CD8-positive, alpha-beta memory T cell (primary cell): ENCODE results near the gene SFI1. TPM values are rescaled to one million over a fixed set of nuclear protein-coding genes. Genes with fewer than 3 reads are reported as not detected.
A peak's percentile ranks its signal among the peaks of the same experiment; 100 is the strongest.
"Not testable (repeated sequence)": the region's sequence is repeated elsewhere in the genome, so short reads cannot be mapped to it uniquely, and the experiment has no call there.

Source experiments
- CTCF ChIA-PET: fragments of 350-600 bp; sonication (Branson Sonifier 250); formaldehyde crosslinking; loops from one replicate; lab custom pipeline; 2021; ENCODE audit warnings: antibody characterized with exemption; lab: Charles Lee
- POLR2A ChIA-PET: fragments of 350-600 bp; sonication (Branson Sonifier 250); formaldehyde crosslinking; loops from one replicate; lab custom pipeline; 2021; ENCODE audit warnings: antibody characterized with exemption; lab: Charles Lee
- DNase-seq, 5 donors: peaks; one replicate each; pipeline versions ENCODE4 v3.0.0 to v3.0.0-alpha.2; 2020 to 2022; ENCODE audit warnings: mixed read lengths in 1 of 5
- H3K27ac ChIP-seq: one replicate; pipeline ENCODE4 v1.7.0; 2013; ENCODE audit warnings: low read depth, mild to moderate bottlenecking, low read length, moderate library complexity
- H3K27me3 ChIP-seq: 2 replicates; pipeline ENCODE4 v1.7.0; 2013; ENCODE audit warnings: low read length, mild to moderate bottlenecking; ENCODE audit not compliant: insufficient read depth, poor library complexity, severe bottlenecking
- H3K36me3 ChIP-seq: 2 replicates; pipeline ENCODE4 v1.7.0; 2013; ENCODE audit warnings: mild to moderate bottlenecking, low read length, moderate library complexity; ENCODE audit not compliant: insufficient read depth
- H3K4me1 ChIP-seq: 2 replicates; pipeline ENCODE4 v1.7.0; 2013; ENCODE audit warnings: mild to moderate bottlenecking, low read length, moderate library complexity; ENCODE audit not compliant: insufficient read depth
- H3K4me3 ChIP-seq: 2 replicates; pipeline ENCODE4 v1.7.0; 2013; ENCODE audit warnings: mild to moderate bottlenecking, low read length
- H3K9me3 ChIP-seq: 2 replicates; pipeline ENCODE4 v1.7.0; 2013; ENCODE audit warnings: mild to moderate bottlenecking, low read length
- H3K27ac Mint-ChIP-seq, 8 donors: one replicate each; pipeline ENCODE4 v1.8.0; 2020 to 2021; ENCODE audit warnings: mixed read lengths in 8 of 8, mild to moderate bottlenecking in 6 of 8, inconsistent platforms in 3 of 8, moderate library complexity in 3 of 8
- H3K27me3 Mint-ChIP-seq, 2 donors: one replicate each; pipeline ENCODE4 v1.8.0; 2020 to 2021; ENCODE audit warnings: mixed read lengths in 2 of 2, mild to moderate bottlenecking in 1 of 2, moderate library complexity in 1 of 2
- H3K36me3 Mint-ChIP-seq, 3 donors: one replicate each; pipeline ENCODE4 v1.8.0; 2020 to 2021; ENCODE audit warnings: mixed read lengths in 3 of 3, inconsistent platforms in 1 of 3, mild to moderate bottlenecking in 1 of 3
- H3K4me1 Mint-ChIP-seq, 3 donors: one replicate each; pipeline ENCODE4 v1.8.0; 2020 to 2021; ENCODE audit warnings: mixed read lengths in 3 of 3, inconsistent platforms in 1 of 3, mild to moderate bottlenecking in 1 of 3
- H3K4me3 Mint-ChIP-seq, 7 donors: one replicate each; pipeline ENCODE4 v1.8.0; 2020 to 2021; ENCODE audit warnings: mixed read lengths in 7 of 7, mild to moderate bottlenecking in 6 of 7, moderate library complexity in 4 of 7, inconsistent platforms in 2 of 7
- H3K9me3 Mint-ChIP-seq, 5 donors: one replicate each; pipeline ENCODE4 v1.8.0; 2020 to 2022; ENCODE audit warnings: mixed read lengths in 5 of 5, mild to moderate bottlenecking in 3 of 5, moderate library complexity in 2 of 5, inconsistent platforms in 1 of 5
- polyA plus RNA-seq: library from polyadenylated mRNA; unstranded; fragments of 300-500 nt; fragmentation: Illumina TruSeq; gene quantifications from one replicate; pipeline ENCODE4 v1.2.3, GENCODE V29; 2021
- total RNA-seq, 2 experiments: library from RNA; stranded (reverse); gene quantifications; one replicate each; pipeline ENCODE4 v1.2.3, GENCODE V29; 2021

Gene SFI1
- total and polyA plus RNA-seq, 3 experiments from 2014 or later = 34.8 to 129 (median 119) TPM

GRCh38 chr22:31550871-31551370 is 54.6 kb downstream of the SFI1 start:
- no peaks in the 10 kb centered on the region for H3K27me3 Mint-ChIP-seq
- H3K4me1 Mint-ChIP-seq = peaks cover 17 to 24% (median 22%) of the 10 kb centered on the region in 3 donors
- no peak overlapping the region for H3K4me3 Mint-ChIP-seq
- H3K9me3 Mint-ChIP-seq = no peaks in the 10 kb centered on the region
- peaks cover 18% of the 10 kb centered on the region for H3K36me3 ChIP-seq
- no peak for DNase-seq
- H3K27ac Mint-ChIP-seq = peak overlapping the region in 4 of 8 donors; percentile 13 to 74 (median 60)
- no peaks in the 10 kb centered on the region for H3K4me1 ChIP-seq
- ChIA-PET CTCF (interaction anchor here (1.4 kb wide), 1 partner anchor 83 kb away, joined by 4 read pairs; no protein-coding TSS in a partner anchor), POLR2A (no interaction called here)
- H3K9me3 ChIP-seq = no peaks in the 10 kb centered on the region
- no peak overlapping the region for H3K27ac ChIP-seq
- H3K36me3 Mint-ChIP-seq = peaks cover 0 to 75% (median 14%) of the 10 kb centered on the region in 3 donors
- H3K4me3 ChIP-seq = no peak overlapping the region
- H3K27me3 ChIP-seq = no peaks in the 10 kb centered on the region

DNA sequence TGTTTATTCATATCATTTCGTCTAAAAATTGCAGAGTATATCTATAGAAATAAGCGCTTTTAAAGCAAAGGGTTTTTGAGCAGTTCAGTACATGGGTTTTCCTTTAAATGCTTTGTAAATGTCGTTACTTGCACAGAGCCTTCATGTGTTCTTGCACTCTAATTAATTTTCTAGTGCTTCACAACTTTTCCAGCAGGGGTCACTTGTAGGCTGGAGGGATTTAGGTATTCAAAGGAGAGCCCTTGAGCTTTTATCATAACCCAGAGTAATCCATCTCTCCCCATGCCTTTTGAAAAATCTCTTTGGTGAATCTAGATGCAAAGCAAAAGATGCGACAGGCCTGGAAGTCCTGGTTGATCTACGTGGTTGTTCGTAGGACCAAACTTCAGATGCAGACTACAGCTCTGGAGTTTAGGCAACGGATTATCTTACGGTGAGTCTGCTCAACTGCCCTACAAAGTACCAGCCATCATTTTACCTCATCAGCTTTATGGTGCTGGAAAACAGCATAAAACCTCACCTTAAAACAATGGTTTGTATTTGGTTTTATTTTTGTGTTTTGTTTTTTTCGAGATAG is 60.4 kb downstream of the SFI1 start:
- Mint-ChIP-seq H3K36me3 (peaks cover 0 to 70% (median 14%) of the 10 kb centered on the region in 3 donors), H3K4me1 (peaks cover 14 to 22% (median 19%) of the 10 kb centered on the region in 3 donors), H3K4me3 (no peak overlapping the region), H3K27ac (peak overlapping the region in 5 of 8 donors; percentile 23 to 68 (median 33)), H3K9me3 (no peaks in the 10 kb centered on the region), H3K27me3 (no peaks in the 10 kb centered on the region)
- no peak overlapping the region for H3K27ac ChIP-seq
- DNase-seq = peak in 2 of 5 donors; percentile 13 to 14
- peaks cover 11% of the 10 kb centered on the region for H3K36me3 ChIP-seq
- H3K4me3 ChIP-seq = no peak overlapping the region
- no peaks in the 10 kb centered on the region for H3K27me3 ChIP-seq
- no peaks in the 10 kb centered on the region for H3K4me1 ChIP-seq
- ChIA-PET POLR2A (interaction anchor here (1.2 kb wide), 1 partner anchor 13 kb away, joined by 3 read pairs; no protein-coding TSS in a partner anchor), CTCF (interaction anchor here (1.0 to 1.5 kb wide), 5 partner anchors 17 to 74 kb away, joined by 3 to 12 read pairs (median 4); no protein-coding TSS in a partner anchor)
- no peaks in the 10 kb centered on the region for H3K9me3 ChIP-seq

- H3K9me3 ChIP-seq, CTCF ChIA-PET, POLR2A ChIA-PET, H3K9me3 Mint-ChIP-seq, H3K4me1 Mint-ChIP-seq, H3K4me3 ChIP-seq, H3K4me1 ChIP-seq, H3K4me3 Mint-ChIP-seq, H3K27me3 Mint-ChIP-seq, DNase-seq, H3K27ac ChIP-seq, H3K27me3 ChIP-seq, H3K27ac Mint-ChIP-seq: not testable (repeated sequence)
- H3K36me3 Mint-ChIP-seq = peaks cover 0 to 68% (median 16%) of the 10 kb centered on the region in 3 donors
- peaks cover 15% of the 10 kb centered on the region for H3K36me3 ChIP-seq
These were observed 62.2 kb downstream of the SFI1 start for GRCh38 chr22:31558546-31558945.

DNA sequence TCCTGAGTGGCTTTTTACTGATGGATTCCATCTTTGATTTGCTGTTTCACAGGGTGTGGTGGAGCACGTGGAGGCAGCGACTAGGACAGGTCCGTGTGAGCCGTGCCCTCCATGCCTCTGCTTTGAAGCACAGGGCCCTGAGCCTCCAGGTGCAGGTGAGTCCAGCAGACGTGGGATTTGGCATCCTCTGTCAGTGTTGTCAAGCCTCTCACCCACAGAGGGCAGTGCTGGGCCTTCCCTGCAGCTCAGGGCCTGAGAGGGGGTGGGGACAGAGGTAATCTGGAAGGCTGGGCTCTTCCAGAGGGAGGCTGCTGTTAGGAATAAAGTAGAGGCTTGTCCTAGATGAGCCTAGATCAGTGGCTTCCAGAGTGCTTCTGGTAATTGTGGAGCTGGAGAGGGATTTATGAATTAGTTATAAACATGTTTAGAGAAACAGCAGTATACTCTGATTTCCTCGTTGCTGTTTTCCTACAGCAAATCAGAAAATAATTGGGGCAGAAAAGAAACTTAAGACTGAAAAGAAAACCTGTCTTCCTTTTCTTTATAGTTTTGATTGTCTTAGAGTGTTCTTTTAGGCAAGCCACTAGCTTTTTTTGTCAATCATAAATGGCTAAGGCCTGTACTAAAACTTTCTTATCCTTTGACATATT is 65.0 kb downstream of the SFI1 start:
- Mint-ChIP-seq H3K4me1 (peaks cover 2 to 6% (median 3%) of the 10 kb centered on the region in 3 donors), H3K27ac (peak overlapping the region in 5 of 8 donors; percentile 14 to 81 (median 70)), H3K4me3 (no peak overlapping the region), H3K27me3 (no peaks in the 10 kb centered on the region), H3K36me3 (peaks cover 0 to 69% (median 13%) of the 10 kb centered on the region in 3 donors), H3K9me3 (no peaks in the 10 kb centered on the region)
- peak; percentile 2 to 59 (median 6) for DNase-seq
- ChIA-PET CTCF (no interaction called here), POLR2A (no interaction called here)
- Histone ChIP-seq H3K27ac (no peak overlapping the region), H3K4me1 (no peaks in the 10 kb centered on the region), H3K9me3 (no peaks in the 10 kb centered on the region), H3K27me3 (no peaks in the 10 kb centered on the region), H3K36me3 (peaks cover 23% of the 10 kb centered on the region), H3K4me3 (no peak overlapping the region)

GRCh38 chr22:31561970-31562369 is 65.6 kb downstream of the SFI1 start:
- no peaks in the 10 kb centered on the region for H3K27me3 Mint-ChIP-seq
- no peak overlapping the region for H3K4me3 ChIP-seq
- H3K4me1 Mint-ChIP-seq = peaks cover 0 to 3% (median 0%) of the 10 kb centered on the region in 3 donors
- CTCF ChIA-PET = no interaction called here
- H3K4me1 ChIP-seq = no peaks in the 10 kb centered on the region
- H3K27ac Mint-ChIP-seq = peak overlapping the region in 2 of 8 donors; percentile 32 to 81
- no peaks in the 10 kb centered on the region for H3K9me3 Mint-ChIP-seq
- no peaks in the 10 kb centered on the region for H3K9me3 ChIP-seq
- no peak for DNase-seq
- POLR2A ChIA-PET = no interaction called here
- peaks cover 0 to 69% (median 10%) of the 10 kb centered on the region in 3 donors for H3K36me3 Mint-ChIP-seq
- peaks cover 23% of the 10 kb centered on the region for H3K36me3 ChIP-seq
- H3K4me3 Mint-ChIP-seq = no peak overlapping the region
- no peak overlapping the region for H3K27ac ChIP-seq
- H3K27me3 ChIP-seq = no peaks in the 10 kb centered on the region

- Histone ChIP-seq H3K4me3 (no peak overlapping the region), H3K27ac (no peak overlapping the region), H3K27me3 (no peaks in the 10 kb centered on the region), H3K4me1 (no peaks in the 10 kb centered on the region), H3K9me3 (no peaks in the 10 kb centered on the region), H3K36me3 (peaks cover 18% of the 10 kb centered on the region)
- Mint-ChIP-seq H3K27ac (no peak overlapping the region), H3K4me3 (no peak overlapping the region), H3K36me3 (peaks cover 0 to 72% (median 16%) of the 10 kb centered on the region in 3 donors), H3K9me3 (no peaks in the 10 kb centered on the region), H3K4me1 (peaks cover 0 to 1% (median 0%) of the 10 kb centered on the region in 3 donors), H3K27me3 (no peaks in the 10 kb centered on the region)
- POLR2A ChIA-PET = interaction anchor here (0.7 kb wide), 1 partner anchor 244 kb away, joined by 4 read pairs; no protein-coding TSS in a partner anchor
- CTCF ChIA-PET = no interaction called here
- DNase-seq = no peak
These were observed 70.1 kb downstream of the SFI1 start for GRCh38 chr22:31566484-31566883.

DNA sequence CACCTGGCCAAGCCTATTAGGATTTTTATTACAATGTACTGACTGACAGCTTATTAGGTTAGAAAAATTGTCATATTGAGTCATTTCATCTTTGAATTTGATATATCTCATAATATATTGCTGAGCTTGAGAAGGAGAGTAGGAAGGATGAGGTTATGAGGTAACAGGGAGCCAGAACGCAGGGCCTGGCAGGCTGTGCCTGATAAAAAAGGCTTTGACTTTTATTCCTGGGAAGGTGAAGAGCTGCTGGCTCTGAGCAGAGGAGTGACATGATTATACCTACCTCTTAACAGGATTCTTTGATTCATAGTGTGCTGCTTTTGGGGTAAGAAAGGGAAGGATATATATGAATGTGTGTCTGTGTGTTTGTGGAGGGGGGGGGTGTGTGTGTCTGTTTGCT is 70.9 kb downstream of the SFI1 start:
- Histone ChIP-seq H3K9me3 (no peaks in the 10 kb centered on the region), H3K27ac (no peak overlapping the region), H3K36me3 (peaks cover 18% of the 10 kb centered on the region), H3K4me3 (no peak overlapping the region), H3K27me3 (no peaks in the 10 kb centered on the region), H3K4me1 (no peaks in the 10 kb centered on the region)
- CTCF ChIA-PET = no interaction called here
- peak overlapping the region in 3 of 8 donors; percentile 11 to 82 (median 40) for H3K27ac Mint-ChIP-seq
- peaks cover 0 to 1% (median 0%) of the 10 kb centered on the region in 3 donors for H3K4me1 Mint-ChIP-seq
- H3K36me3 Mint-ChIP-seq = peaks cover 0 to 72% (median 14%) of the 10 kb centered on the region in 3 donors
- POLR2A ChIA-PET = no interaction called here
- H3K4me3 Mint-ChIP-seq = no peak overlapping the region
- no peak for DNase-seq
- no peaks in the 10 kb centered on the region for H3K27me3 Mint-ChIP-seq
- H3K9me3 Mint-ChIP-seq = no peaks in the 10 kb centered on the region

- no peak overlapping the region for H3K4me3 Mint-ChIP-seq
These were observed 71.4 kb downstream of the SFI1 start for GRCh38 chr22:31567702-31568101.

More at GRCh38 chr22:31567702-31568101, 71.4 kb downstream of the SFI1 start:
- Histone ChIP-seq H3K9me3 (no peaks in the 10 kb centered on the region), H3K4me3 (no peak overlapping the region), H3K27me3 (no peaks in the 10 kb centered on the region), H3K4me1 (no peaks in the 10 kb centered on the region), H3K36me3 (peaks cover 18% of the 10 kb centered on the region), H3K27ac (no peak overlapping the region)
- Mint-ChIP-seq H3K27ac (peak overlapping the region in 4 of 8 donors; percentile 29 to 82 (median 46)), H3K9me3 (no peaks in the 10 kb centered on the region), H3K27me3 (no peaks in the 10 kb centered on the region), H3K36me3 (peaks cover 0 to 74% (median 14%) of the 10 kb centered on the region in 3 donors), H3K4me1 (peaks cover 0 to 1% (median 0%) of the 10 kb centered on the region in 3 donors)
- no peak for DNase-seq
- ChIA-PET CTCF (no interaction called here), POLR2A (interaction anchor here (0.6 kb wide), 1 partner anchor 120 kb away, joined by 5 read pairs; no protein-coding TSS in a partner anchor)
